Mesendoderm (in vitro differentiated cells): ENCODE measurements around the gene PDE4DIP. TPM values are rescaled to one million over a fixed set of nuclear protein-coding genes. Genes with fewer than 3 reads are reported as not detected.

Source experiments
- small RNA-seq: library from polyadenylated mRNA; stranded (forward); fragments of <200 nt; extraction: miRNeasy Mini kit (QIAGEN cat#:217004); gene quantifications from one replicate; pipeline ENCODE3, GENCODE V24; 2013; ENCODE audit not compliant: insufficient read depth

Gene PDE4DIP

Small RNA genes lying within 50 kb of the gene (small RNA-seq; reads per million reads assigned to genes)
- gene RN7SKP88, result not detected
- not detected for gene RNU2-38P
